HEK293 (cell line): Measurements from ENCODE around the gene GJC2.

Experiments used
- ATF2 ChIP-seq: fragments of 450-650 bp; formaldehyde crosslinking; IDR thresholded peaks from 2 replicates; pipeline ENCODE4 v1.5.1; 2016; ENCODE audit warnings: missing biosample characterization, missing genetic modification characterization, low read depth
- BCL6B ChIP-seq: fragments of 450-650 bp; formaldehyde crosslinking; IDR thresholded peaks from 2 replicates; pipeline ENCODE4 v1.5.1; 2017; ENCODE audit warnings: missing biosample characterization, missing genetic modification characterization
- CTCF ChIP-seq: fragments of 450-650 bp; formaldehyde crosslinking; IDR thresholded peaks from 2 replicates; pipeline ENCODE4 v1.5.1; 2016; ENCODE audit warnings: missing biosample characterization, missing genetic modification characterization
- MZF1 ChIP-seq: fragments of 450-650 bp; formaldehyde crosslinking; IDR thresholded peaks from 2 replicates; pipeline ENCODE4 v1.5.1; 2017; ENCODE audit warnings: missing biosample characterization, missing genetic modification characterization, borderline replicate concordance
- ZNF23 ChIP-seq: fragments of 450-650 bp; formaldehyde crosslinking; IDR thresholded peaks from 2 replicates; pipeline ENCODE4 v1.5.1; 2016; ENCODE audit warnings: missing biosample characterization, missing genetic modification characterization, borderline replicate concordance
- ZNF274 ChIP-seq, 2 experiments: fragments of 200-500 bp in 1 of 2; fragments of 450-650 bp in 1 of 2; sonication (Bioruptor generic) in 1 of 2; formaldehyde crosslinking in 1 of 2; IDR thresholded peaks; 2 replicates each; pipeline versions ENCODE4 v1.5.1 to v1.6.1; 2014 to 2016; ENCODE audit warnings: borderline replicate concordance in 1 of 2, inconsistent platforms in 1 of 2, low read length in 1 of 2, missing biosample characterization in 1 of 2, missing genetic modification characterization in 1 of 2
- ZNF354C ChIP-seq: fragments of 450-650 bp; formaldehyde crosslinking; IDR thresholded peaks from 2 replicates; pipeline ENCODE4 v1.5.1; 2016; ENCODE audit warnings: missing biosample characterization, missing genetic modification characterization, low read depth, borderline replicate concordance
- ZNF776 ChIP-seq: fragments of 450-650 bp; formaldehyde crosslinking; IDR thresholded peaks from 2 replicates; pipeline ENCODE4 v1.5.0; 2017; ENCODE audit warnings: missing biosample characterization, missing genetic modification characterization, borderline replicate concordance
- ZSCAN5A ChIP-seq: fragments of 450-650 bp; formaldehyde crosslinking; IDR thresholded peaks from 2 replicates; pipeline ENCODE4 v1.5.1; 2016; ENCODE audit warnings: missing biosample characterization, missing genetic modification characterization

GRCh38 chr1:228108055-228108690 is 41.6 kb upstream of the GJC2 start:
- no peak for TF ChIP-seq CTCF
- TF ChIP-seq MZF1, result no peak
- TF ChIP-seq ATF2, result no peak
- TF ChIP-seq ZNF354C (tag by site-specific recombination), result no peak
- TF ChIP-seq ZSCAN5A (tag by site-specific recombination), result no peak
- TF ChIP-seq BCL6B, result no peak
- TF ChIP-seq ZNF776 (tag by site-specific recombination), result no peak
- no peak for TF ChIP-seq ZNF23 (tag by site-specific recombination)
- no peak for TF ChIP-seq ZNF274 (IDR thresholded peaks at IDR 0.05; ENCODE audit: low read length)
- no peak for TF ChIP-seq ZNF274 (tag by site-specific recombination; IDR thresholded peaks at IDR 0.05; ENCODE audit: borderline replicate concordance)
